22Rv1 (cell line): ENCODE data around the gene FBXL20.

Experiments used
- ZFX ChIP-seq: fragments of 450-650 bp; IDR thresholded peaks from 2 replicates; pipeline ENCODE4 v1.6.1; 2017; ENCODE audit warnings: antibody characterized with exemption, borderline replicate concordance
- TF ChIP-seq, protein P1 (sequence below): fragments of 450-650 bp; IDR thresholded peaks from 2 replicates; pipeline ENCODE4 v1.5.1; 2017; ENCODE audit warnings: mild to moderate bottlenecking

DNA sequence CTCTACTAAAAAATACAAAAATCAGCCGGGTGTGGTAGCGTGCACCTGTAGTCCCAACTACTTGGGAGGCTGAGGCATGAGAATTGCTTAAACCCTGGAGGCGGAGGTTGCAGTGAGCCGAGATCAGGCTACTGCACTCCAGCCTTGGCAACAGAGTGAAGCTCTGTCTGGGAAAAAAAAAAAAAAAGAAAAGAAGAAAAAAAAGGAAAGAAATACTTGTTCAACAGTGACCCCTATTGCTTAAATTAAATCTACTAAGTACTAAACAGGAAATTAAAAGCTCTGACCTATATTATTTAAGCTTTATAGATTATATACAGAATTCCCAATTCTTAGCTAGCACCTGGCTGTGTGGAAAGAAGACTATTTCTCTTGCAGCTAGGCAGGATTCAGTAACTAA is 48.9 kb downstream of the FBXL20 start:
- TF ChIP-seq, protein P1, sequence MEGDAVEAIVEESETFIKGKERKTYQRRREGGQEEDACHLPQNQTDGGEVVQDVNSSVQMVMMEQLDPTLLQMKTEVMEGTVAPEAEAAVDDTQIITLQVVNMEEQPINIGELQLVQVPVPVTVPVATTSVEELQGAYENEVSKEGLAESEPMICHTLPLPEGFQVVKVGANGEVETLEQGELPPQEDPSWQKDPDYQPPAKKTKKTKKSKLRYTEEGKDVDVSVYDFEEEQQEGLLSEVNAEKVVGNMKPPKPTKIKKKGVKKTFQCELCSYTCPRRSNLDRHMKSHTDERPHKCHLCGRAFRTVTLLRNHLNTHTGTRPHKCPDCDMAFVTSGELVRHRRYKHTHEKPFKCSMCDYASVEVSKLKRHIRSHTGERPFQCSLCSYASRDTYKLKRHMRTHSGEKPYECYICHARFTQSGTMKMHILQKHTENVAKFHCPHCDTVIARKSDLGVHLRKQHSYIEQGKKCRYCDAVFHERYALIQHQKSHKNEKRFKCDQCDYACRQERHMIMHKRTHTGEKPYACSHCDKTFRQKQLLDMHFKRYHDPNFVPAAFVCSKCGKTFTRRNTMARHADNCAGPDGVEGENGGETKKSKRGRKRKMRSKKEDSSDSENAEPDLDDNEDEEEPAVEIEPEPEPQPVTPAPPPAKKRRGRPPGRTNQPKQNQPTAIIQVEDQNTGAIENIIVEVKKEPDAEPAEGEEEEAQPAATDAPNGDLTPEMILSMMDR = no peak
- no peak for TF ChIP-seq ZFX
